GM06990 (cell line): Measurements from ENCODE around the gene CMSS1.

Experiments
- DNase-seq: peaks from one replicate; pipeline ENCODE4 v3.0.0-alpha.2; 2011; ENCODE audit not compliant: insufficient read length; ENCODE audit errors: extremely low read depth
- H3K27me3 ChIP-seq: replicated peaks from 2 replicates; pipeline ENCODE4 v1.6.0; 2011; ENCODE audit warnings: low read length; ENCODE audit not compliant: control insufficient read depth, insufficient read depth
- H3K36me3 ChIP-seq: 2 replicates; pipeline ENCODE4 v1.5.1; 2011; ENCODE audit warnings: low read length; ENCODE audit not compliant: control insufficient read depth, insufficient read depth
- H3K4me3 ChIP-seq: replicated peaks from 2 replicates; pipeline ENCODE4 v1.5.1; 2011; ENCODE audit warnings: low read depth, mild to moderate bottlenecking, control low read depth, low read length
- CTCF ChIP-seq: IDR thresholded peaks from 2 replicates; pipeline ENCODE4 v1.5.1; 2011; ENCODE audit warnings: low read length, control low read depth, mild to moderate bottlenecking, inconsistent platforms; ENCODE audit not compliant: insufficient read depth, poor library complexity, severe bottlenecking

Gene CMSS1

GRCh38 chr3:100106094-100106493 is 288.4 kb downstream of the CMSS1 start:
- no peak for TF ChIP-seq CTCF
- Histone ChIP-seq H3K4me3 (no peak overlapping the region), H3K27me3 (no peaks in the 10 kb centered on the region), H3K36me3 (no peaks in the 10 kb centered on the region)
- no peak for DNase-seq

GRCh38 chr3:100106531-100107141 is 289.0 kb downstream of the CMSS1 start:
- no peaks in the 10 kb centered on the region for H3K36me3 ChIP-seq
- TF ChIP-seq CTCF = no peak
- DNase-seq = no peak
- no peak overlapping the region for H3K4me3 ChIP-seq
- no peaks in the 10 kb centered on the region for H3K27me3 ChIP-seq

GRCh38 chr3:100107221-100107814 is 289.7 kb downstream of the CMSS1 start:
- Histone ChIP-seq H3K36me3 (no peaks in the 10 kb centered on the region), H3K4me3 (no peak overlapping the region), H3K27me3 (no peaks in the 10 kb centered on the region)
- no peak for TF ChIP-seq CTCF
- DNase-seq = no peak

GRCh38 chr3:100108464-100109079 is 290.9 kb downstream of the CMSS1 start:
- no peak for TF ChIP-seq CTCF
- Histone ChIP-seq H3K27me3 (no peaks in the 10 kb centered on the region), H3K36me3 (no peaks in the 10 kb centered on the region), H3K4me3 (no peak overlapping the region)
- no peak for DNase-seq

- Histone ChIP-seq H3K4me3 (no peak overlapping the region), H3K27me3 (no peaks in the 10 kb centered on the region), H3K36me3 (no peaks in the 10 kb centered on the region)
- no peak for TF ChIP-seq CTCF
- no peak for DNase-seq
These were observed 292.5 kb downstream of the CMSS1 start for GRCh38 chr3:100110162-100110561.
